Esophagus squamous epithelium (tissue), 5 donors: ENCODE measurements around the gene PTDSS2. TPM values are rescaled to one million over a fixed set of nuclear protein-coding genes. Genes with fewer than 3 reads are reported as not detected.
A peak's percentile ranks its signal among the peaks of the same experiment; 100 is the strongest.

Experiments used
- DNase-seq: peaks from one replicate; lab custom pipeline; 2025; lab: John Stamatoyannopoulos, UW
- H3K27ac ChIP-seq, 4 donors: fragments of 200-600 bp; sonication (generic); one replicate each; pipeline ENCODE4 v1.5.1; 2016 to 2019; ENCODE audit warnings: mild to moderate bottlenecking in 1 of 4
- H3K27me3 ChIP-seq, 4 donors: fragments of 200-600 bp; sonication (generic); 1 replicate in 3 of 4; 2 replicates in 1 of 4; pipeline versions ENCODE4 v1.5.1 to v1.6.0; 2017 to 2021; ENCODE audit warnings: antibody characterized with exemption in 1 of 4
- H3K36me3 ChIP-seq, 3 donors: fragments of 200-600 bp; sonication (generic); one replicate each; pipeline ENCODE4 v1.5.1; 2016 to 2019
- H3K4me1 ChIP-seq, 3 donors: fragments of 200-600 bp; sonication (generic); one replicate each; pipeline ENCODE4 v1.5.1; 2017 to 2019
- H3K4me3 ChIP-seq, 4 donors: fragments of 200-600 bp; sonication (generic); 1 replicate in 3 of 4; 2 replicates in 1 of 4; pipeline ENCODE4 v1.5.1; 2016 to 2019; ENCODE audit warnings: mild to moderate bottlenecking in 2 of 4, moderate library complexity in 1 of 4
- H3K9me3 ChIP-seq, 3 donors: fragments of 200-600 bp; sonication (generic); one replicate each; pipeline ENCODE4 v1.5.1; 2016 to 2019
- POLR2A ChIP-seq, 4 donors: fragments of 450-650 bp; IDR thresholded peaks; one replicate each; pipeline ENCODE4 v1.6.1; 2017; ENCODE audit warnings: antibody characterized with exemption in 4 of 4, mild to moderate bottlenecking in 4 of 4, moderate library complexity in 3 of 4
- WGBS, 2 donors: methylation state at CpG; one replicate each; pipeline ENCODE4 v1.1.5; 2018; 5-methylcytosine and 5-hydroxymethylcytosine counted together
- intact Hi-C: fragments of 100-400 bp; cut with DNase I; formaldehyde crosslinking; loops from one replicate; pipeline ENCODE4 v1.15.0; 2022
- total RNA-seq, 4 donors: library from RNA; depleted of rRNA; stranded (reverse); fragments of >200 nt; gene quantifications; one replicate each; pipeline ENCODE4 v1.1.0, GENCODE V29; 2016
- TF ChIP-seq, protein P1 (sequence below), 6 experiments: fragments of 450-650 bp in 4 of 6; fragments of 200-600 bp in 2 of 6; sonication (generic) in 2 of 6; IDR thresholded peaks; one replicate each; pipeline ENCODE4 v1.5.1; 2016 to 2019; ENCODE audit warnings: antibody characterized with exemption in 6 of 6, mild to moderate bottlenecking in 4 of 6, moderate library complexity in 4 of 6
- donor health status: DM: yes; HTN: yes; CAD: no.

The PTDSS2 gene
- total RNA-seq, 4 donors from 2014 or later, result 15.8 to 34.3 (median 22.8) TPM

- Histone ChIP-seq H3K4me1 (peaks cover 17 to 56% (median 21%) of the 10 kb centered on the region in 3 donors), H3K27me3 (peaks cover 0 to 28% (median 0%) of the 10 kb centered on the region in 4 donors), H3K9me3 (no peaks in the 10 kb centered on the region), H3K4me3 (no peak overlapping the region), H3K27ac (no peak overlapping the region), H3K36me3 (no peaks in the 10 kb centered on the region)
- intact Hi-C loops, result no loop called here
- DNase-seq, result no peak
- WGBS, 2 donors, result no CpG with 5 or more reads among the region's 15 CpGs
- TF ChIP-seq POLR2A (IDR thresholded peaks at IDR 0.05), result no peak
- TF ChIP-seq, protein P1, sequence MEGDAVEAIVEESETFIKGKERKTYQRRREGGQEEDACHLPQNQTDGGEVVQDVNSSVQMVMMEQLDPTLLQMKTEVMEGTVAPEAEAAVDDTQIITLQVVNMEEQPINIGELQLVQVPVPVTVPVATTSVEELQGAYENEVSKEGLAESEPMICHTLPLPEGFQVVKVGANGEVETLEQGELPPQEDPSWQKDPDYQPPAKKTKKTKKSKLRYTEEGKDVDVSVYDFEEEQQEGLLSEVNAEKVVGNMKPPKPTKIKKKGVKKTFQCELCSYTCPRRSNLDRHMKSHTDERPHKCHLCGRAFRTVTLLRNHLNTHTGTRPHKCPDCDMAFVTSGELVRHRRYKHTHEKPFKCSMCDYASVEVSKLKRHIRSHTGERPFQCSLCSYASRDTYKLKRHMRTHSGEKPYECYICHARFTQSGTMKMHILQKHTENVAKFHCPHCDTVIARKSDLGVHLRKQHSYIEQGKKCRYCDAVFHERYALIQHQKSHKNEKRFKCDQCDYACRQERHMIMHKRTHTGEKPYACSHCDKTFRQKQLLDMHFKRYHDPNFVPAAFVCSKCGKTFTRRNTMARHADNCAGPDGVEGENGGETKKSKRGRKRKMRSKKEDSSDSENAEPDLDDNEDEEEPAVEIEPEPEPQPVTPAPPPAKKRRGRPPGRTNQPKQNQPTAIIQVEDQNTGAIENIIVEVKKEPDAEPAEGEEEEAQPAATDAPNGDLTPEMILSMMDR (IDR thresholded peaks at IDR 0.05), result no peak
Measured at GRCh38 chr11:412641-413119, 37.4 kb upstream of the PTDSS2 start.

DNA sequence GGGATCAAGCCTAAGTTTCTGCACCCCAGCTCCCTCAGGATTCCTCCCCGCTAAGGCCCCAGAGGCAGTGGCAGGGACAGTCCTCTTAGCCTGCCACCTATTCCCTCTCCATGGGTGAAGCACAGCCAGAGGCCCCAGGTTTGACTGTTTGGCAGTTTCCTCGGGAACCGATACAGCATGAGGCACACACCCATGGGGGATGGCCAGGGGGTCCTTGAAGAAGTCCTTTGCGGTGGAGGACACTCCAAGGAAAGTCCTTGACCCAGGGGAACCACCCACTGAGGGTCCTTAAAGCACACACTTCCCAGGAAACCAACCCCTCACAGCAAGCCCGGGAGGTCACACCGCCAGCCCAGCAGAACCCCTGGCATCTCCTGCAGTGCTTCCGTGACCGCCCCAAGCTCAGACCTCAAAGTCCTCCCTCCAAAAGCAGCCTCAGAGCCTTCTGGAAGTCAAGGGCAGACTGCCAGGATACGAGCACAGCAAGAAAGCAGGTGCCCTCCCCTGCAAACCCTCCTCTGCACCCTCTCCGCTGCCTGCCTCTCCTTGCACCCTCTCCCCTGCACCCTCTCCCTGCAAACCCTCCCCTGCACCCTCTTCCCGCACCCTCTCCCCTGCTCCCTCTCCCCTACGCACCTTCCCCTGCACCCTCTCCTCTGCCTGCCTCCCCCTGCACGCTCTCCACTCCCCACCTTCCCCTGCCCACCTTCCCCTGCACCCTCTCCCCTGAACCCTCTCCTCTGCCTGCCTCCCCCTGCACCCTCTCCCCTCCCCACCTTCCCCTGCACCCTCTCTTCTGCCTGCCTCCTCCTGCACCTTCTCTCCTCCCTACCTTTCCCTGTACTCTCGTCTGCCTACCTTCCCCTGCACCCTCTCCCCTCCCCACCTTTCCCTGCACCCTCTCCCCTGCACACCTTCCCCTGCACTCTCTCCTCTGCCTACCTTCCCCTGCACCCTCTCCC is 36.7 kb upstream of the PTDSS2 start:
- Histone ChIP-seq H3K27me3 (peaks cover 0 to 36% (median 0%) of the 10 kb centered on the region in 4 donors), H3K27ac (peak overlapping the region in 1 of 4 donors; percentile 1), H3K9me3 (no peaks in the 10 kb centered on the region), H3K4me1 (peaks cover 18 to 56% (median 21%) of the 10 kb centered on the region in 3 donors), H3K4me3 (peak overlapping the region in 2 of 4 donors; percentile 26 to 67), H3K36me3 (no peaks in the 10 kb centered on the region)
- intact Hi-C loops, result no loop called here
- WGBS, 2 donors, result 48 to 52% methylated on average over 9 to 13 of the region's 14 CpGs
- no peak for DNase-seq
- TF ChIP-seq, protein P1 (IDR thresholded peaks at IDR 0.05), result no peak

DNA sequence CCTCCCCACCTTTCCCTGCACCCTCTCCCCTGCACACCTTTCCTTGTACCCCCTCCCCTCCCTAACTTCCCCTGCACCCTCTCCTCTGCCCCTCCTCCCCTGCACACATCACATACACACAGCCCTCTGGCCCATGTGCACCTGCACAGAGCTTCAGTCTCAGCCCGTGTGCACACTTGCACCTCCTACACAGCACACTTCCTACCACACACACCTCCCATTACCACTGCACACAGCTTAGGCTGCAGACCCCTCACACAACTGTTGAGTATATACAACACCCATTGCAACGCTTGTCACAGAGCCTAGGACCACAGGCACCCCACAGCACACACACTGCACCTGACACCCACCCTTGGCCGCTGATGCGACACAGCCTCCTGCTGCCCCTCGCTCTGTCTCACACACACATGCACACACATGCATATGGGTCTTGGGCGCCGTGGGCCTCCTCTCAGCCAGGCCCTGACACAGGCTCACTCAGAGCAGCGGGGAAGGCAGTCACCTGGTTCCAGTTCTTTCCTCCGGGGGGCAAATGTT is 35.7 kb upstream of the PTDSS2 start:
- Histone ChIP-seq H3K4me1 (peaks cover 18 to 56% (median 21%) of the 10 kb centered on the region in 3 donors), H3K9me3 (no peaks in the 10 kb centered on the region), H3K27me3 (peaks cover 0 to 45% (median 0%) of the 10 kb centered on the region in 4 donors), H3K36me3 (no peaks in the 10 kb centered on the region), H3K27ac (peak overlapping the region in 3 of 4 donors; percentile 28 to 93 (median 80)), H3K4me3 (peak overlapping the region; percentile 17 to 80 (median 60))
- TF ChIP-seq, protein P1 (IDR thresholded peaks at IDR 0.05), result no peak
- no peak for TF ChIP-seq POLR2A (IDR thresholded peaks at IDR 0.05)
- DNase-seq, result no peak
- WGBS, 2 donors, result 47 to 68% methylated on average over 5 to 7 of the region's 9 CpGs
- intact Hi-C loops, result no loop called here

DNA sequence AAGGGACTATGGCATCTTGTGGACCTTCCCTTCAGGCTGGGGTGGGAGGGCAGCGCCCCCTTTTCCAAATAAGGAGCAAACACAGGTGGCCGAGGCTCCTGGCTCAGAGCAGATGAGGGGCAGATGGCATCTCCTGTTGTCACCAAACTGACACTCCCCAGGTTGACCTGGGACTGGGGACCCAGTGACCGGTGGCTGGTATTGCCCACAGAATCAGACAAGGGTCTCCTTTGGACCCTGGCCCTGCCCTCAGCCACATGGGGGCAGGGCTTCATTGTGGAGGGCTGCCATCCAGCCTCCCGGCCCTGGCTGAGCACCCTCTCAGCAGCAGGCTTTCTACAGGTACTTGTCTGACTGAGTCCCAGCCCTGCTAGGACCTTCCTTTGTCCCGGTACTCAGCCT is 34.4 kb upstream of the PTDSS2 start:
- Histone ChIP-seq H3K9me3 (no peaks in the 10 kb centered on the region), H3K36me3 (no peaks in the 10 kb centered on the region), H3K27me3 (peaks cover 0 to 56% (median 0%) of the 10 kb centered on the region in 4 donors), H3K4me1 (peaks cover 18 to 58% (median 21%) of the 10 kb centered on the region in 3 donors), H3K27ac (peak overlapping the region; percentile 80 to 93 (median 89)), H3K4me3 (peak overlapping the region in 3 of 4 donors; percentile 52 to 80 (median 67))
- TF ChIP-seq, protein P1 (IDR thresholded peaks at IDR 0.05), result no peak
- TF ChIP-seq POLR2A (IDR thresholded peaks at IDR 0.05), result no peak
- intact Hi-C loops, result no loop called here
- no CpG with 5 or more reads among the region's 5 CpGs for WGBS, 2 donors
- no peak for DNase-seq
